Spleen (tissue), 11 donors: ENCODE results near the gene MYPN. TPM values are rescaled to one million over a fixed set of nuclear protein-coding genes. Genes with fewer than 3 reads are reported as not detected.

Source experiments
- DNase-seq: peaks from one replicate; pipeline ENCODE4 v3.0.0-alpha.2; 2020
- H3K27ac ChIP-seq, 8 donors: fragments of 200-600 bp; sonication (generic) in 7 of 8; 1 replicate in 4 of 8; 2 replicates in 4 of 8; pipeline versions ENCODE4 v1.5.0 to v1.8.0; 2016 to 2021; ENCODE audit warnings: inconsistent platforms in 4 of 8, mild to moderate bottlenecking in 4 of 8, moderate library complexity in 1 of 8
- H3K27me3 ChIP-seq, 7 donors: fragments of 200-600 bp; sonication (generic) in 6 of 7; replicated peaks in 1 of 7; 1 replicate in 4 of 7; 2 replicates in 3 of 7; pipeline versions ENCODE4 v1.5.0 to v1.8.0; 2016 to 2021; ENCODE audit warnings: inconsistent platforms in 3 of 7, mild to moderate bottlenecking in 1 of 7
- H3K36me3 ChIP-seq, 6 donors: fragments of 200-600 bp; sonication (generic) in 5 of 6; 1 replicate in 4 of 6; 2 replicates in 2 of 6; pipeline versions ENCODE4 v1.5.0 to v1.8.0; 2016 to 2021; ENCODE audit warnings: inconsistent platforms in 2 of 6
- H3K4me1 ChIP-seq, 6 donors: fragments of 200-600 bp; sonication (generic) in 5 of 6; 1 replicate in 3 of 6; 2 replicates in 3 of 6; pipeline versions ENCODE4 v1.5.0 to v1.8.0; 2016 to 2021; ENCODE audit warnings: inconsistent platforms in 3 of 6
- H3K4me3 ChIP-seq, 8 donors: fragments of 200-600 bp; sonication (generic) in 7 of 8; 1 replicate in 4 of 8; 2 replicates in 4 of 8; pipeline versions ENCODE4 v1.5.0 to v1.8.0; 2016 to 2021; ENCODE audit warnings: inconsistent platforms in 4 of 8, mild to moderate bottlenecking in 4 of 8, moderate library complexity in 2 of 8
- H3K9me3 ChIP-seq, 8 donors: fragments of 200-600 bp; sonication (generic) in 7 of 8; 1 replicate in 4 of 8; 2 replicates in 4 of 8; pipeline versions ENCODE4 v1.5.0 to v1.8.0; 2016 to 2021; ENCODE audit warnings: inconsistent platforms in 4 of 8
- POLR2A ChIP-seq, 3 donors: fragments of 450-650 bp; IDR thresholded peaks; one replicate each; pipeline ENCODE4 v1.5.1; 2017; ENCODE audit warnings: antibody characterized with exemption in 3 of 3, mild to moderate bottlenecking in 1 of 3
- POLR2AphosphoS5 ChIP-seq, 3 donors: sonication (generic); formaldehyde crosslinking; IDR thresholded peaks; one replicate each; pipeline ENCODE4 v1.5.1; 2017; ENCODE audit warnings: antibody characterized with exemption in 3 of 3
- WGBS, 5 donors: extraction: QIAGEN DNeasy Blood & Tissue Kit in 3 of 5; methylation state at CpG; one replicate each; pipeline versions ENCODE4 v1.1.5 to v1.1.7; 2013 to 2018; 5-methylcytosine and 5-hydroxymethylcytosine counted together
- intact Hi-C: fragments of 100-400 bp; cut with DNase I; formaldehyde crosslinking; loops from one replicate; pipeline ENCODE4 v1.15.0; 2023; ENCODE audit warnings: low total_unique reads
- polyA plus RNA-seq, 3 donors: library from polyadenylated mRNA; stranded (reverse); fragments of 200-250 nt; gene quantifications; one replicate each; pipeline ENCODE4 v1.2.1, GENCODE V29; 2013
- total RNA-seq, 7 donors: library from RNA; depleted of rRNA in 3 of 7; stranded (reverse); fragments of >200 nt in 3 of 7; fragmentation: NEBNext Ultra II Directional in 4 of 7; extraction: Animal tissue kit (Norgen Biotek cat#: 25700) in 4 of 7; gene quantifications; one replicate each; pipeline versions ENCODE4 v1.1.0 to v1.2.1, GENCODE V29; 2016 to 2021
- TF ChIP-seq, protein P1 (sequence below), 11 experiments: fragments of 200-600 bp in 7 of 11; fragments of 450-650 bp in 4 of 11; sonication (generic) in 4 of 11; IDR thresholded peaks in 8 of 11; conservative IDR thresholded peaks in 3 of 11; 1 replicate in 7 of 11; 2 replicates in 4 of 11; pipeline versions ENCODE4 v1.4.0 to v1.8.0; 2016 to 2021; ENCODE audit warnings: antibody characterized with exemption in 11 of 11, inconsistent platforms in 4 of 11, mild to moderate bottlenecking in 1 of 11
- donor health status: healthy with polysubstance abuse.
- donor health status: DM: no; HTN: no; CAD: no; lungs with moderate emphysema.
- donor health status: DM: no; HTN: no; CAD: no.
- donor health status: Bipolar disorder and iron deficiency.
- donor health status: healthy.
- donor health status: DM: no; HTN: no; CAD: no.
- donor health status: DM: yes; HTN: yes; CAD: no.

Gene MYPN
- total and polyA plus RNA-seq, 10 donors = 0.03 to 0.94 (median 0.06) TPM; not detected in 5

GRCh38 chr10:68172324-68172723, 63.0 kb downstream of the MYPN start:
- WGBS, 5 donors = 56 to 80% (median 70%) methylated on average over 2 of the region's 2 CpGs
- intact Hi-C loops = no loop called here
- Histone ChIP-seq H3K4me1 (no peaks in the 10 kb centered on the region), H3K4me3 (no peak overlapping the region), H3K27me3 (no peaks in the 10 kb centered on the region), H3K36me3 (no peaks in the 10 kb centered on the region), H3K27ac (no peak overlapping the region), H3K9me3 (no peaks in the 10 kb centered on the region)
- no peak for DNase-seq
- TF ChIP-seq POLR2AphosphoS5 (IDR thresholded peaks at IDR 0.05) = no peak
- TF ChIP-seq, protein P1, sequence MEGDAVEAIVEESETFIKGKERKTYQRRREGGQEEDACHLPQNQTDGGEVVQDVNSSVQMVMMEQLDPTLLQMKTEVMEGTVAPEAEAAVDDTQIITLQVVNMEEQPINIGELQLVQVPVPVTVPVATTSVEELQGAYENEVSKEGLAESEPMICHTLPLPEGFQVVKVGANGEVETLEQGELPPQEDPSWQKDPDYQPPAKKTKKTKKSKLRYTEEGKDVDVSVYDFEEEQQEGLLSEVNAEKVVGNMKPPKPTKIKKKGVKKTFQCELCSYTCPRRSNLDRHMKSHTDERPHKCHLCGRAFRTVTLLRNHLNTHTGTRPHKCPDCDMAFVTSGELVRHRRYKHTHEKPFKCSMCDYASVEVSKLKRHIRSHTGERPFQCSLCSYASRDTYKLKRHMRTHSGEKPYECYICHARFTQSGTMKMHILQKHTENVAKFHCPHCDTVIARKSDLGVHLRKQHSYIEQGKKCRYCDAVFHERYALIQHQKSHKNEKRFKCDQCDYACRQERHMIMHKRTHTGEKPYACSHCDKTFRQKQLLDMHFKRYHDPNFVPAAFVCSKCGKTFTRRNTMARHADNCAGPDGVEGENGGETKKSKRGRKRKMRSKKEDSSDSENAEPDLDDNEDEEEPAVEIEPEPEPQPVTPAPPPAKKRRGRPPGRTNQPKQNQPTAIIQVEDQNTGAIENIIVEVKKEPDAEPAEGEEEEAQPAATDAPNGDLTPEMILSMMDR (IDR thresholded peaks at IDR 0.05 in 8 of 11, conservative IDR thresholded peaks at IDR 0.05 in 3 of 11) = no peak
- no peak for TF ChIP-seq POLR2A (IDR thresholded peaks at IDR 0.05)

- TF ChIP-seq POLR2AphosphoS5 (IDR thresholded peaks at IDR 0.05) (no peak), POLR2A (IDR thresholded peaks at IDR 0.05) (no peak)
- TF ChIP-seq, protein P1 (IDR thresholded peaks at IDR 0.05 in 8 of 11, conservative IDR thresholded peaks at IDR 0.05 in 3 of 11) = no peak
Observed at GRCh38 chr10:68175949-68176348, 66.7 kb downstream of the MYPN start.

GRCh38 chr10:68176797-68177196, 67.5 kb downstream of the MYPN start:
- 78 to 94% (median 89%) methylated on average over 4 of the region's 4 CpGs for WGBS, 5 donors

More at GRCh38 chr10:68175949-68176348, 66.7 kb downstream of the MYPN start:
- intact Hi-C loops = no loop called here
- Histone ChIP-seq H3K4me3 (no peak overlapping the region), H3K4me1 (no peaks in the 10 kb centered on the region), H3K9me3 (no peaks in the 10 kb centered on the region), H3K36me3 (no peaks in the 10 kb centered on the region), H3K27me3 (no peaks in the 10 kb centered on the region), H3K27ac (no peak overlapping the region)
- 42 to 68% (median 60%) methylated on average over 1 of the region's 1 CpG for WGBS, 5 donors
- DNase-seq = no peak

DNA sequence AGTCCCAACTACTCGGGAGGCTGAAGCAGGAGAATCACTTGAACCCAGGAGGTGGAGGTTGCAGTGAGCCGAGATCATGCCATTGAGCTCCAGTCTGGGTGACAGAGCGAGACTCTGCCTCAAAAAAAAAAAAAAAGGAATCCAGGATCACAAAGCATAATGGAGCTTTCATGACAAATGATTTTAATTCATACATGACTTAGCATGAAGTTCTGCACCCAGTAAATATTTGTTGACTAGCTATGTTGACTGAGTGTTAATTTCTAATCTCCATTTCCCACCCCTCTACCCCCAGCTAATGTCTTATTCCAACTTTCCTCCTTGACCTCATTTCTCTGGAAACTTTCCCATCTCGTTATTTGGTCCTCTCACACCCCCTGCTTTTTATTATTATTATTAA, 69.3 kb downstream of the MYPN start:
- intact Hi-C loops = no loop called here
- WGBS, 5 donors = 70 to 92% (median 80%) methylated on average over 4 of the region's 4 CpGs
- H3K9me3 ChIP-seq = no peaks in the 10 kb centered on the region
- H3K4me1 ChIP-seq = no peaks in the 10 kb centered on the region
- no peaks in the 10 kb centered on the region for H3K27me3 ChIP-seq
- H3K27ac ChIP-seq = no peak overlapping the region
- H3K36me3 ChIP-seq = no peaks in the 10 kb centered on the region
- no peak for DNase-seq
- H3K4me3 ChIP-seq = no peak overlapping the region
- TF ChIP-seq, protein P1 (IDR thresholded peaks at IDR 0.05 in 8 of 11, conservative IDR thresholded peaks at IDR 0.05 in 3 of 11) = no peak
- no peak for TF ChIP-seq POLR2A (IDR thresholded peaks at IDR 0.05)
- no peak for TF ChIP-seq POLR2AphosphoS5 (IDR thresholded peaks at IDR 0.05)

More at GRCh38 chr10:68176797-68177196, 67.5 kb downstream of the MYPN start:
- no peak for DNase-seq
- H3K4me1 ChIP-seq = no peaks in the 10 kb centered on the region
- no peaks in the 10 kb centered on the region for H3K36me3 ChIP-seq
- intact Hi-C loops = no loop called here
- H3K9me3 ChIP-seq = no peaks in the 10 kb centered on the region
- no peaks in the 10 kb centered on the region for H3K27me3 ChIP-seq
- no peak overlapping the region for H3K4me3 ChIP-seq
- TF ChIP-seq POLR2AphosphoS5 (IDR thresholded peaks at IDR 0.05) (no peak), POLR2A (IDR thresholded peaks at IDR 0.05) (no peak)
- TF ChIP-seq, protein P1 (IDR thresholded peaks at IDR 0.05 in 8 of 11, conservative IDR thresholded peaks at IDR 0.05 in 3 of 11) = no peak
- no peak overlapping the region for H3K27ac ChIP-seq
